BJ (cell line): Measurements from ENCODE around the gene FAM53A. TPM values are rescaled to one million over a fixed set of nuclear protein-coding genes. Genes with fewer than 3 reads are reported as not detected.

Source experiments
- CTCF ChIA-PET: fragments of 350-600 bp; formaldehyde crosslinking; extraction: SDS; loops from one replicate; lab custom pipeline; 2021; ENCODE audit warnings: antibody characterized with exemption, inconsistent platforms; lab: Yijun Ruan, JAX
- POLR2A ChIA-PET: fragments of 300-600 bp; sonication (Branson Sonifier 250); formaldehyde crosslinking; extraction: SDS; loops from one replicate; lab custom pipeline; 2021; ENCODE audit warnings: antibody characterized with exemption; lab: Charles Lee
- DNase-seq: peaks from one replicate; pipeline ENCODE4 v3.0.0-alpha.2; 2011; ENCODE audit warnings: low read depth
- H3K27me3 ChIP-seq: 2 replicates; pipeline ENCODE4 v1.6.0; 2011; ENCODE audit warnings: low read length; ENCODE audit not compliant: control insufficient read depth, insufficient read depth
- H3K36me3 ChIP-seq: 2 replicates; pipeline ENCODE4 v1.5.1; 2011; ENCODE audit warnings: low read length; ENCODE audit not compliant: control insufficient read depth, insufficient read depth
- H3K4me3 ChIP-seq: 2 replicates; pipeline ENCODE4 v1.5.1; 2011; ENCODE audit warnings: low read depth, mild to moderate bottlenecking, control low read depth, low read length
- CTCF ChIP-seq: IDR thresholded peaks from 2 replicates; pipeline ENCODE4 v1.5.1; 2011; ENCODE audit warnings: low read depth, mild to moderate bottlenecking, control low read depth, inconsistent platforms, low read length, moderate library complexity; ENCODE audit not compliant: insufficient read depth
- polyA plus RNA-seq: library from polyadenylated mRNA; depleted of rRNA; stranded (reverse); fragments of >200 nt; gene quantifications from 2 replicates; pipeline ENCODE4 v1.2.3, GENCODE V29; 2011

FAM53A gene
- polyA plus RNA-seq, 1 experiment = 3.7 TPM

- POLR2A ChIA-PET = interaction anchor here (0.7 kb wide), 1 partner anchor 602 kb away, joined by 6 read pairs; no protein-coding TSS in a partner anchor
- TF ChIP-seq CTCF = no peak
- no peak for DNase-seq
- no peaks in the 10 kb centered on the region for H3K36me3 ChIP-seq
- no peak overlapping the region for H3K4me3 ChIP-seq
- H3K27me3 ChIP-seq = no peaks in the 10 kb centered on the region
- CTCF ChIA-PET = no interaction called here
These were observed 43.9 kb downstream of the FAM53A start for GRCh38 chr4:1640190-1640589.

GRCh38 chr4:1639299-1639868, 44.7 kb downstream of the FAM53A start:
- POLR2A ChIA-PET = no interaction called here
- Histone ChIP-seq H3K27me3 (no peaks in the 10 kb centered on the region), H3K36me3 (no peaks in the 10 kb centered on the region), H3K4me3 (no peak overlapping the region)
- TF ChIP-seq CTCF = no peak
- DNase-seq = no peak
- CTCF ChIA-PET = no interaction called here

DNA sequence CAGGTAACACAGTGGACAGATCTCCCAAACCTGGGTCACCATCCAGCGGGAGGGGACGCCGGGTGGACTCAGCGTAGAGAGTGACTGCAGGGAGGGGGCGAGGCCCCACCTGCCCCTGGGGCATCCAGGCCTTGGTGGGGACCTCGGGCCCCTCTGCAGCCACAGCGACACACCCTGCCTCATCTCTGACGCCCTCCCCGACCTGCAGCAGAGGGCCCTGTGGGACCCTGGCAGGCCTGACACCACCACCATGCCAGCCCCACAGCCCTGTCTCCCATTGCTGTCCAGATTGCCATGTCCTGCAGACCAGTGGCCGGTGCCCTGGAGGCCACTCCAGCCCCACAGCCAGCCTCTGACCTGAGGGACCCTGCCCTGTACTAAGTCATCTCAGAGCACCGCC, 45.2 kb downstream of the FAM53A start:
- CTCF ChIA-PET = no interaction called here

DNA sequence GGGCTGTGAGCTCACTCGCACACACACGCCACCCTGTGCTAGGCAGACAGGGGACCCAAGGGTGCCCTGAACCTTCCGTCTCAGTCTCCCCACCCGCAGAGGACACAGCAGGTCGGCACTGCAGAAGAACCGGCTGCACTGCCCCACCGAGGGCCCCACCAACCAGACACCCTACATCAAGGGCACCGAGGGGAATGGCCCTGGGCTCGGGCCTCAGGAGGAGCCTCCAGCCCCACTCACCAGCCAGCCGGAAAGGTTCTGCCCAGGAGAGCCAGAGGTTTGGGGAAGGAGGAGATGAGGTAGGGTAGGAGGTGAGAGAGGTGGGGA, 45.9 kb downstream of the FAM53A start:
- Histone ChIP-seq H3K4me3 (no peak overlapping the region), H3K36me3 (no peaks in the 10 kb centered on the region), H3K27me3 (no peaks in the 10 kb centered on the region)
- no peak for DNase-seq
- CTCF ChIA-PET = no interaction called here
- no peak for TF ChIP-seq CTCF
- POLR2A ChIA-PET = no interaction called here

More for the DNA sequence above, 45.2 kb downstream of the FAM53A start:
- Histone ChIP-seq H3K27me3 (no peaks in the 10 kb centered on the region), H3K4me3 (no peak overlapping the region), H3K36me3 (no peaks in the 10 kb centered on the region)
- POLR2A ChIA-PET = no interaction called here
- TF ChIP-seq CTCF = no peak
- no peak for DNase-seq

GRCh38 chr4:1637580-1638271, 46.4 kb downstream of the FAM53A start:
- TF ChIP-seq CTCF = no peak
- DNase-seq = no peak
- H3K27me3 ChIP-seq = no peaks in the 10 kb centered on the region
- no peak overlapping the region for H3K4me3 ChIP-seq
- POLR2A ChIA-PET = no interaction called here
- CTCF ChIA-PET = interaction anchor here (1.2 kb wide), 1 partner anchor 282 kb away, joined by 3 read pairs; no protein-coding TSS in a partner anchor
- no peaks in the 10 kb centered on the region for H3K36me3 ChIP-seq
